CD4-positive, alpha-beta T cell treated with Interferon gamma for 1 hour (primary cell): ENCODE results near the gene PBX2.
"Not testable (repeated sequence)": the region's sequence is repeated elsewhere in the genome, so short reads cannot be mapped to it uniquely, and the experiment has no call there.

Experiments
- DNase-seq: peaks from one replicate; pipeline ENCODE4 v3.0.0-alpha.2; 2020

Gene PBX2

DNA sequence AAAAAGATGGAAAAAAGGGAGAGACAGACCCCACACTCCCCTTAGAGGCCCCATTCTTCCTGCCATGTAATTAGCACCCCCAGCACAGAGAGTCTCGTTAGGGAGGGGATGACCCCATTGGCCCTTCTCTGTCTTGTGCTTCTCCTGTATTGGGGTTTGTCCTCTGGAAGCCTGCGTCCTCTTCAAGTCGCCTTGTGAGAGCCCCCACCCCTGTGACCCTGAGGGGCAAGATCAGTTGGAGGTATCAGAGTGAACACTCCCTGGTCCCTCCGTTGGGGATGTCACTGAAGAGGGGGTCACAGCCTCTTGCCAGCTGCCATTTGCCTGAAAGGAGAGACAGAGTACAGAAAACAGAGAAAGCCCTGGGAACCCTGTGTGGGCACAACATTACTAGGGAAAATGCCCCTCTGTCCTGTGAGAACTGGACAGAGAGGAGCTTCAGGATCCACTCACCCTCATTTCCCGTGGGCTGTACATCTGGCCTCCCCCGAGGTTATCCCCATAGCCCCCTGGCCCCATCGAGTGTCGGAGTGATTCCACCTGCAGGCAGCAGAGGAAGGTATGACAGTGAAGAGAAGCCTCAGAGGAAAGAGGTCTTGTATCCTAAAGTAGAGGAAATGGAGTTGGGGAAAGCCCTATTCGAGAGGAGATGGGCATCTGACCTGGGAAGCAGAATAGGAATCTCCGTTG, 3.7 kb downstream of the PBX2 start:
- not testable (repeated sequence) for DNase-seq

- DNase-seq, result peak; percentile 54
Observed at GRCh38 chr6:32185681-32186131, 4.3 kb downstream of the PBX2 start.

DNA sequence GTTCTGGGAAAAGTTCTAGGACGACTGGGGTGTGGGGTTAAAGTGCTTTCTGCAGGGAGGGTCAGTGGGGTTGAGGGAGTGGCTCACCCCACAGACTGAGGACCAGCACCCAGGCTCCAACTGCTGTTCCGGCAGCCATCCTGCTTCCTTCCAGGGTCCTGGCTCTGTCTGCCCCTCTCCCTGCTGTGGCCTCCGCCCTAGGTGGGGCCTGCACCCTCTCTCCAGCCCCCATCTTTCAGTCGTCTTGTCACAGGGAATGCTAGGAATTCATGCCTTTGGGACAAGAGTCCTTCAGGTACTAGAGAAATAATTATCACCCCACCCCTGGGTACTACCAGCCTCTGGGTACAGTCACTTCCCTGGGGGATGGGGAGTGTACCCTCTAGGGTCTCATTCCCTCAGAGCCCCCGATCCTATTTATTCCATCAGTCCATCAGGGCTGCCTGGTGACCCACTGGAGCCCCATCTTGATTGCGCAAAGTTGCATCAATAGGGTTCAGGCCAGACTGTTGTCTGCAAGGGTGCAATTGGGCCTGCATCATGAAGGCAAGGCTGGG, 5.8 kb downstream of the PBX2 start, which contains the start of gene AGER:
Gene AGER (minus strand): TSS at position 170 of the 557 bp plus-strand sequence. CDS start 31 bp downstream, at position 139.
- no peak for DNase-seq

- no peak for DNase-seq
Observed at GRCh38 chr6:32183483-32184083, 6.4 kb downstream of the PBX2 start.

DNA sequence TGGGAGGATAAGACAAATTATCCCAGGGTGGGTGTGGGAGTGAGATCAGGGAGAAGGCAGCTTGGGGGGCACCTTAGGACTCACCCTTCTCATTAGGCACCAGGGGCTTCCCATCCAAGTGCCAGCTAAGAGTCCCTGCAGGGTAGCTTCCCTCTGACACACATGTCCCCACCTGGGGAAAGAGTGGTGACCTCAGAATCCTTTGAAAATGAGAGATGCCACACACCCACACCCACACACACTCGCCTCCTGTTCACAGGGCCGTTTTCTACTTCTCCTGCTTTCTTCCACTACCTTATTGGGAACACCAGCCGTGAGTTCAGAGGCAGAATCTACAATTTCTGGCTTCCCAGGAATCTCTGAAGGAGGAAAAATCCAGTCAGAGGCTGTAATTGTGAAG, 7.0 kb downstream of the PBX2 start:
- DNase-seq, result no peak

- DNase-seq, result no peak
Observed at GRCh38 chr6:32182555-32182981, 7.4 kb downstream of the PBX2 start.

DNA sequence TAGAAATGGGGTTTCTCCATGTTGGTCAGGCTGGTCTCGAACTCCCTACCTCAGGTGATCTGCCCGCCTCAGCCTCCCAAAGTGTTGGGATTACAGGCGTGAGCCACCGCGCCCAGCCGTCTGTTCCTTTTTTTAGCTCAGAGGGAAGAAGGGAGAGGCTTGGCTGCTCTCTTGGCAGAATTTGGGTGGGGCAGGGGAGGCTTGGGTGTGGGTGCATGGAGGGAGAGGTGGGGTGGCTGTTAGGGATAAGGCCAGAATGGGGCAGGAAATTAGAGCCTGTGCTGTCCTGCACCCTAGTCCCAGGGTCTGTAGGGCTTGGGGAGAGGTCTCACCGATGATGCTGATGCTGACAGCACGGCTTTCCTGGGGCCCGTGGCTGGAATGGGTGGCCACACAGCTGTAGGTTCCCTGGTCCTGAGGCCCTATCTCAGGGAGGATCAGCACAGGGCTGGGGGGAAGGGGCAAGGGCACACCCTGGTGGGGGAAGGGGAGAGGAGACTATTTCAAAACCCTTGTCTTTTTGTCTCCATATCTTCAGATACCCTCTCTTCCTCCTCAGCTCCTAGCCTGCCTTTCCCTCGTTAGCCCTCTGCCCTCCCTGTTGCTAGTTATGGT, 8.0 kb downstream of the PBX2 start:
- no peak for DNase-seq

DNA sequence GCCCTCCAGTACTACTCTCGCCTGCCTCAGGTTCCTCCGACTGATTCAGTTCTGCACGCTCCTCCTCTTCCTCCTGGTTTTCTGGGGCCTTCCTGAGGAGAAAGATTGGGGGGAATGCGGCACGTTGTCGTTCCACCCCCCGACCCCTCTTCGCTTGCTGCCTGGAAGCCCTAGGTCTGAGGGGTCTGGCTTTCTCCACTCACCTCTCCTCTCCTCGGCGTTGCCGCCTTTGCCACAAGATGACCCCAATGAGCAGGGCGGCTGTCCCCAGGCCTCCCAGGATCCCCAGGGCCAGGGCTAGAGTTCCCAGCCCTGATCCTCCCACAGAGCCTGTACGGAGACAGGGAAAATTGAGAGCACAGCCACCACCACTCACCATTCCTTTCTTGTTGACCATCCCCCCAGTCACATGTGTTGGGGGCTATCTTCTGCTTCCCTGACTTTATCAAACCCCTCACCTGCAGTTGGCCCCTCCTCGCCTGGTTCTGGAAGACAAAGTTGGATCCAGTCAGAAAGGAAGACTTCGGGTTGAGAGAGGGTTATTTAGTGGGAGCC, 8.8 kb downstream of the PBX2 start:
- no peak for DNase-seq

GRCh38 chr6:32179766-32180405, 10.1 kb downstream of the PBX2 start:
- no peak for DNase-seq

- no peak for DNase-seq
Observed at GRCh38 chr6:32178547-32179440, 11.2 kb downstream of the PBX2 start.

DNA sequence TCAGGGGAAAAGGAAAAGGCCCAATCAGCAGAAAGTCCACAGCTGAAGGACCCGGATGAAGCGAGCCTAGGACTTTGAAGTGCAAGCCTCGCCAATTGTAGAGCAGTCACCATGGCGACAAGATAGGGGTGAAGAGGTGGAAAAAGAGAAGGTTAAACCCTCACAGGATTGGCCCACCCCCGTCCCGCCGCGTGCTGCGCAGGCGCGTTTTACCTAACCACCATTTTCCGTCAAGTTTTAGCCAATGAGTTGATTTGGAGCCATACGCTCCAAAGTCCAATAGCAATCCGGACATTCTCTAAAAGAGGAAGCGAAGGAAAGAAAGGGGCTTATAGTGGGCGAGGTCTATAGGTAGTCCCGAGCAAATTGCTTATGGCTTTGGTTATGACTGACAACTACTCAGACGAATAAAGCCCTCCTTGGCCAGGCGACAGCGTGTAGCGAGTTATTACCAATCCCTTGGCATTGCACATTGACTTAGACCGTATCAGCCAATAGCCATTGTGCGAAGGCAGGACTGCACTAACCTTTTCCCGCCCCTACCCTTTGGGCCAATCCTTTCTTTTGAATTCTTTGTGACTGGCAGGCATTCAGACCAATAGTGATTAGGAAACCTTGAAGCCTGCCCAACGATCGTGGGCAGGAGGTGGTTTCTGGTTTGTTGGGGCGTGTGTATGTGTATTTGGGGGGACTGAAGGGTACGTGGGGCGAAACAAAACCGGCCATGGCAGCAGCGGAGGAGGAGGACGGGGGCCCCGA, 12.0 kb downstream of the PBX2 start, which contains the start of gene RNF5:
Gene RNF5 (plus strand): TSS at position 618 of the 759 bp plus-strand sequence. CDS start 107 bp downstream, at position 725.
- peak; percentile 98 for DNase-seq

DNA sequence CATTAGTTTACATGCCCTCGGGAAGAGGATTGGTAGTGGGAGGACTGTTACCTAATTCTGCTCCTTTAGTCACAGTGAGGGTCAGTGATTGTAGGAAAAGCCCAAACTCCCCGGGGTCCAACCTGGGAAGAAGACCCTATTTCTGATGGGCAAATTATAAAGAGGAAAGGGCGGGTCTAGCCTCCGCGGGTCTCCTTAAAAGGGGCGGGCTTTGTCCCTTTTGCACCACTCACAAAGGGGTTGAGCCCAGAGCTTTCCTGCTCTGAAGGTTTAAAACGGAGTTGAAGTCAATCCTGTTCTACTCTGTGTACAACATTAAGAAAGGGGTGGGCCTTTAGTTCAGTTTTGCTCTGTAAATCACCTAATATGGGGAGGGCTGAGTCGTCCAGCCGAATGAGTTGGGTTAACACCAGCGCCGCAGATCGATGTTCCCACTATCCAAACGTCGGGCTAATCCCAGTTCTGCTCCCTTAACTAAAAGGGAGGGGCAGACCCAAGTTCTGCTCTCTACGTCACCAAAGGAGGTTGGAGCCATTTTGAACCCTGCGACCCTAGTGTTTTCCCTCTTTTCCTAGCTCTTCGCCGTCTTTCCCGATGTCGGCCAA, 12.7 kb downstream of the PBX2 start:
- no peak for DNase-seq

DNA sequence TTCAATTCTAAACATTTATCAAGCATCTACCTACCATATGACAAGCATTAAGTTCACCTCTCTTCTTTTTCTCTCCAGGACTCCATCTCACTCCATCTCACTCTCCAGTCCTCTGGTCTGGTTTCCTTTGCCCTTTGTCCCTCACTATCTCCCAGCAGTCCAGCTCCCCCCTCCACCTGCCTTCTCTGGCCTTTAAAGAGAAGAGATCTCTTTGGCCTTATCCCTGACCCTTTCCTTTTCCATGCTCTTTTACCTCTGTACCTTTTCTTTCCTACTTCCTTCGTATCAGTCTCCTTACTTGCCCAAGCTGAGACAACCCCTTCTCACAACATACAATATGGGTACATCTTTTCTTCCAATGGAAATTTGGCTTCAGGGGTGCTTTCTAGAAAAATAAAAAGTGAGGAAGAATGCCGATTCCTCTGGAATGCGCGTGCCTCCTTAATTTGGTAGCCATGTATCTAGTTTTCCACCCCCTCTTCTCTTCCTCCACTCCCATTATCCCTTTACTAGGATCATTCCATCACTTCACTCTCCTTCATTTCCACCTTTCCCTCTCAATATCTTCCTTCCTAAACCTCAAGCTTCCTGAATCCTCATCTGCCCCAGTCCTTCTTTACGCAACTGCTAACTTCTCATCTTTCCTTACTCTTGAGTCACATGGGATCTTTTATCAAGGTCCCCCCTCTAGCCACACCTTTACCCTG, 13.4 kb downstream of the PBX2 start:
- no peak for DNase-seq

DNA sequence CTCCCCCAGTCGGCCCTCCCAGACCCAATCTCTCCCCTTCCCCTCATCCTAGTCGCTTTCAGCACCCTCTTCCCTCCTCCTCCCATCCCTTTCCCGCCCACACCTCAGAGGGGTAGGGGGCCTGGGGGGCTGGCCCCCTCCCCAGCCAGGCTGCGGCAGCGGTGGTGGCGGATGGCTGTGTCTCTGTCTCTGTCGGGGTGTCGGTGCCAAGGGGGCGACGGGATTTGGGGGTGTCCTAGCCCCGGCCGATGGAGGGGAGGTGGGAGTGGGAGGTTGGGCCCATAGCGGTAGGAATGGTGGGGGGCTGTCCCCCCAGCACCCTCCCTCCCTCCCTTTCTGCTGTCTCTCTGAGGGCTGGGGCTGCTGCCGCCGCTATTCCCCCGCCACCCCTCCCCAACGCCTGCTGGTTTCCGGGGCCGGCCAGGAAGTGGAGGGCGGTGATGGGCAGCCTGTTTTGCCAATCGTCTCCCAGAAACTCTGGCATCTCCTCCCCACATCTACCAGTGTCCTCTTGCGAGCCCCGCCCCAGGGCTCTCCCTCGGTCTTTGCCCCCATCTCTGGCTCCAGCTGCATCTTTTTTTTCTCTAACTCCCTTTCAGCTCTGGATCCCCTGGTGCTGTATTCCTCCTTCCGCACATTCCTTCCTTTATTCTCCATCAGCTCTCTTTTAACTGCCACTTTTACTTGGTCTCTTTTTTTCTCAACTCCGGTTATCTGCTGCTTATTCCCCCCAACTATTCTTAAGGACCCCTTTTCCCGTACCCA, 14.1 kb downstream of the PBX2 start, which contains the start of gene AGPAT1:
Gene AGPAT1 (minus strand): TSS at position 374 of the 765 bp plus-strand sequence. CDS start 4,588 bp downstream, outside the sequence.
- DNase-seq, result peak; percentile 95

DNA sequence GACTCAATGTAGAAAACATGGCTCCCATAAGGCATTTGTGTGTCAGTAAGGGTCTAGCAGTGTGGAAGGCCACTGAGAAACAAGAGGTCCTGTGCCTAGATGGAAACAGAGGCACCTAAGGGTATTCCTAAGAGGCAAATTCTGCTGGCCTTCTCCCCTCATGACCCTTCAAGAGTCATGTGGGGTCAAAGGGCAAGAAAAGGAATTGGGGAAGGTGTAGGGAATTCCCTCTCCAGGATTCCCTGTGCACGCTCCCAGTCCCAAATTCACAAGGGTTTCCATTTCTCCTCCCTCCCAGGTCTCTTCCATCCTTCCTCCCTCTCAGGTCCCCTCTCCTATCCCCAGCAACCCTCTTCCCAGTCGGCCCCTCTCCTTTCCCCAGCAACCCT, 14.7 kb downstream of the PBX2 start:
- DNase-seq, result no peak

- no peak for DNase-seq
Observed at GRCh38 chr6:32174416-32174815, 15.6 kb downstream of the PBX2 start.

GRCh38 chr6:32173051-32173727, 16.8 kb downstream of the PBX2 start:
- no peak for DNase-seq

GRCh38 chr6:32171234-32171633, 18.8 kb downstream of the PBX2 start:
- DNase-seq, result no peak
